Measurements from ENCODE around the gene RELB.
A peak's percentile ranks its signal among the peaks of the same experiment; 100 is the strongest.

RELB gene

GRCh38 chr19:45071969-45072790 is 70.9 kb downstream of the RELB start:
- no peaks in the 10 kb centered on the region for H3K27me3 Mint-ChIP-seq
- no peak overlapping the region for H3K27ac Mint-ChIP-seq
- no peaks in the 10 kb centered on the region for H3K9me3 Mint-ChIP-seq
- peaks cover 15% of the 10 kb centered on the region for H3K4me1 Mint-ChIP-seq (ENCODE audit: low read depth)
- H3K36me3 Mint-ChIP-seq (ENCODE audit: low read depth): peaks cover 11% of the 10 kb centered on the region
- H3K4me3 Mint-ChIP-seq: no peak overlapping the region

GRCh38 chr19:45074744-45075300 is 73.6 kb downstream of the RELB start:
- peaks cover 6% of the 10 kb centered on the region for H3K36me3 Mint-ChIP-seq (ENCODE audit: low read depth)
- no peaks in the 10 kb centered on the region for H3K9me3 Mint-ChIP-seq
- H3K4me1 Mint-ChIP-seq (ENCODE audit: low read depth): peaks cover 30% of the 10 kb centered on the region
- peak overlapping the region; percentile 36 for H3K27ac Mint-ChIP-seq
- H3K27me3 Mint-ChIP-seq: no peaks in the 10 kb centered on the region
- peak overlapping the region; percentile 85 for H3K4me3 Mint-ChIP-seq

GRCh38 chr19:45075301-45076028 is 74.2 kb downstream of the RELB start:
- Mint-ChIP-seq H3K27ac (peak overlapping the region; percentile 67), H3K4me3 (peak overlapping the region; percentile 85), H3K4me1 (ENCODE audit: low read depth) (peaks cover 35% of the 10 kb centered on the region), H3K36me3 (ENCODE audit: low read depth) (peaks cover 2% of the 10 kb centered on the region), H3K9me3 (no peaks in the 10 kb centered on the region), H3K27me3 (no peaks in the 10 kb centered on the region)

DNA sequence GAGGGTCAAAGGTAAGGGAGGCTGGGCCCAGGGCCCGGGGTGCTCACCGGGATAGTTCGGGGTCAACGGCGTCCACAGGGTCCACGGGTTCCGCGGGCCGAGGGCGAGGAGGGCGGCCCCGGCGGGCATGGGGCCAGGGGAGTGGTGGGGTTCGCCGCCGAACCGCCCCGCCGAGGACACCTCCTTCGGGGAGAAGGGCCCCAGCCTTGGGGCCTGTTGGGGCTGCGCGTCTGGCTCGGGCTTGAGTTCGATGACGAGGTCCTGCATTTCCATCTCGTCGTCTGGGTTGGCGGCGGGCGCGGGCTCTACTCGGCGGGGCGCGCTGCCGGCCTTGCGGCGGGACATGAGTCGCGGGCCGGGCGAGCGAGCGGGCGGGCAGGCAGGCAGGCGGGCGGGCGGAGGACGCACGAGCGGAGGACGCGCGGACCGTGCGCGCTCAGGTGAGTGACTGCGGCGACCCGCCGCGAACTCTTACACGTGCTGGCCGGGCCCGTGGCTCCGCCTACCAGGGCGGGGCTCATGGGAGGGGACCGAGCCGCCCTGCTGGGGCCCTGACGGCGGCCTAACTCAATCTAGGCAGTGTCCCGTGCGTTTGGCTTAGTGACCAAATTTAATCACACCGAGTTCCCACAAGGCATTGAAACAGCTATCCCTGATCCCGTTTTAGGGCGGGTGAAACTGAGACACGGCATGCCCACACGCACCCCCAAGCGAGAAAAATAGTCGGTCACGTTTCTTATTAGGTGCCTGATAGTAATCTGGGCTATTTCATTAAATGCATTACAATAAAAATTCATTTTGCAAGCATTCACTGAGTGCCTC is 75.0 kb downstream of the RELB start, which contains the start of gene ZNF296:
ZNF296 (minus strand) TSS at position 450 of the 822 bp plus-strand sequence; CDS start at position 345, 105 bp downstream.
- Mint-ChIP-seq H3K27ac (peak within 1 kb of the TSS; percentile 82), H3K4me1 (ENCODE audit: low read depth) (peaks cover 42% of the 10 kb centered on the region)

GRCh38 chr19:45076851-45077730 is 75.8 kb downstream of the RELB start:
- Mint-ChIP-seq H3K4me3 (peak overlapping the region; percentile 85), H3K27me3 (no peaks in the 10 kb centered on the region), H3K27ac (peak overlapping the region; percentile 82), H3K9me3 (no peaks in the 10 kb centered on the region), H3K36me3 (ENCODE audit: low read depth) (peaks cover 9% of the 10 kb centered on the region), H3K4me1 (ENCODE audit: low read depth) (peaks cover 50% of the 10 kb centered on the region)

More for the DNA sequence above, 75.0 kb downstream of the RELB start, which contains the start of gene ZNF296:
- no peaks in the 10 kb centered on the region for H3K9me3 Mint-ChIP-seq
- peaks cover under 1% of the 10 kb centered on the region for H3K36me3 Mint-ChIP-seq (ENCODE audit: low read depth)
- H3K4me3 Mint-ChIP-seq: peak within 1 kb of the TSS; percentile 85
- H3K27me3 Mint-ChIP-seq: no peaks in the 10 kb centered on the region

GRCh38 chr19:45078390-45079062 is 77.3 kb downstream of the RELB start:
- Mint-ChIP-seq H3K27ac (peak overlapping the region; percentile 77), H3K27me3 (no peaks in the 10 kb centered on the region), H3K4me3 (peak overlapping the region; percentile 99), H3K9me3 (no peaks in the 10 kb centered on the region), H3K4me1 (ENCODE audit: low read depth) (peaks cover 53% of the 10 kb centered on the region), H3K36me3 (ENCODE audit: low read depth) (peaks cover 19% of the 10 kb centered on the region)

- peaks cover 53% of the 10 kb centered on the region for H3K4me1 Mint-ChIP-seq (ENCODE audit: low read depth)
- H3K4me3 Mint-ChIP-seq: peak within 1 kb of the TSS; percentile 99
- H3K9me3 Mint-ChIP-seq: no peaks in the 10 kb centered on the region
- no peaks in the 10 kb centered on the region for H3K27me3 Mint-ChIP-seq
- peak within 1 kb of the TSS; percentile 96 for H3K27ac Mint-ChIP-seq
- H3K36me3 Mint-ChIP-seq (ENCODE audit: low read depth): peaks cover 19% of the 10 kb centered on the region
Measured at GRCh38 chr19:45079063-45079910, 78.0 kb downstream of the RELB start, which contains the start of gene GEMIN7. Gene GEMIN7, plus strand, starts transcription at chr19:45079260. Its CDS starts 10,855 bp downstream, at chr19:45090115.

DNA sequence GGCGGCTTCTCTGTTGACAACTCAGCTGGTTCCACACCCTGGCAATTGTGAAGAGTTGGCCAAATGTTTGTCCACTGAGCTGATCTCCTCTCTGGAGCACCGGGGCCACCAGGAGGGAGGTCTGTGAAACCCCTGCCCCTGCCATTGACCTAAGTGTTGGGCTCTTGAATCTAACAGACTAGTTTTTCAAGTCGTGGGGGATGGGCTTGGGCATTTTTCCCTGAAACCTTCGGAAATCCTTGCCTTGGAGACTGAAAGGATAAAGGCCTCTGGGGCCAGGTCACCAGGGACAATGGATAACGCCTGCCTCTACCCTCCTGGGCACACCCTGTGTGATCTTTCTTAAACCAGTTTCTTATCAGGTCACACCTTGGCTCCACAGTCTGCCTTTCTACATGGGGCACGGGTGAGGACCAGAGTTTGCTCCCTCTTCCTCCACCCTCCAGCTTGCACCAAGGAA is 78.7 kb downstream of the RELB start:
- Mint-ChIP-seq H3K27me3 (no peaks in the 10 kb centered on the region), H3K4me1 (ENCODE audit: low read depth) (peaks cover 47% of the 10 kb centered on the region), H3K9me3 (no peaks in the 10 kb centered on the region), H3K27ac (peak overlapping the region; percentile 96), H3K36me3 (ENCODE audit: low read depth) (peaks cover 20% of the 10 kb centered on the region), H3K4me3 (peak overlapping the region; percentile 99)

GRCh38 chr19:45082170-45082569 is 80.9 kb downstream of the RELB start:
- Mint-ChIP-seq H3K36me3 (ENCODE audit: low read depth) (peaks cover 35% of the 10 kb centered on the region), H3K4me1 (ENCODE audit: low read depth) (peaks cover 49% of the 10 kb centered on the region), H3K4me3 (peak overlapping the region; percentile 1), H3K9me3 (no peaks in the 10 kb centered on the region), H3K27me3 (no peaks in the 10 kb centered on the region), H3K27ac (no peak overlapping the region)

DNA sequence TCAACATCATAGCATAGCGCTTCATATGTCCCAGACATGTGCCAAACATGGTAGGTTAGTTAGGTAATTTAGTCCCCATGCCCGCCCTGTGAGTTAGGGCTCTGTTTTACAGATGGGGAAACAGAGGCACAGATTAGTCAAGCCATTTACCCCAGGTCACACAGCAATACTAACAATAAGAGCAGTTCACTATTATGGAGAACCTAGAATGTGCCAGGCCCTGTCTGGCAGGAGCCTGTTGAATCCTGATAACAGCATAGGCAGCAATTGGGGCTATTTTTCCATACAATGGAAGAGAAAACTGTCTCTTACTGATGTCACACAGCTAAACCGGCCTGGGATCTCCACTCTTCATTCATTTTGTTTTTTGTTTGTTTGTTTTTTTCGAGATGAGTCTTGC is 85.2 kb downstream of the RELB start:
- Mint-ChIP-seq H3K27ac (peak overlapping the region; percentile 22), H3K9me3 (peaks cover 3% of the 10 kb centered on the region), H3K36me3 (ENCODE audit: low read depth) (peaks cover 59% of the 10 kb centered on the region), H3K4me1 (ENCODE audit: low read depth) (peaks cover 35% of the 10 kb centered on the region), H3K4me3 (no peak overlapping the region), H3K27me3 (no peaks in the 10 kb centered on the region)

DNA sequence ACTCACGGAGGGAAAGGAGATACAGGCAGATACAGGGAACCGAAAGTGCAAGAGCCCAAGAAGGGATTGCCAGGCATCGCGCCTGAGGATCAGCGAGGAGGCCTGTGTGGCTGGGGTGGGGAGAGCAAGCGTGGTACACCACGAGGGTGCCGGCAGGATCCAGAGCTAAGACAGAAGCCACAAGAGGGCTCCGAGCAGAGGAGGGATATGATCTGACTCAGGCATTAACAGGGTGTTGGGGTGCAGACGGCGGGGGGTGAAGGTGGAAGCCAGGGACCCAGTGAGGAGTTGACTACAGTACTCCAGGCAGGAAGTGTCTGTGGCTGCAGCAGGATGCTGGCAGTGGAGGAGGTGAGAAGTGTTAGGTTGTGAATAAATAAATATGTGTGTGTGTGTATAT is 86.3 kb downstream of the RELB start:
- Mint-ChIP-seq H3K27me3 (no peaks in the 10 kb centered on the region), H3K27ac (peak overlapping the region; percentile 85), H3K4me1 (ENCODE audit: low read depth) (peaks cover 35% of the 10 kb centered on the region), H3K36me3 (ENCODE audit: low read depth) (peaks cover 56% of the 10 kb centered on the region), H3K9me3 (peaks cover 3% of the 10 kb centered on the region), H3K4me3 (peak overlapping the region; percentile 27)
